GM12864 (cell line): Measurements from ENCODE around the gene CCDC86.

Experiments used
- DNase-seq: peaks from one replicate; pipeline ENCODE4 v3.0.0-alpha.2; 2011; ENCODE audit warnings: low read depth
- H3K4me3 ChIP-seq: 2 replicates; pipeline ENCODE4 v1.5.1; 2011; ENCODE audit warnings: mild to moderate bottlenecking, low read depth, low read length, control low read depth
- TF ChIP-seq, protein P1 (sequence below): IDR thresholded peaks from 2 replicates; pipeline ENCODE4 v1.5.1; 2011; ENCODE audit warnings: low read depth, mild to moderate bottlenecking, moderate library complexity, low read length, control low read depth, inconsistent platforms; ENCODE audit errors: missing control alignments

CCDC86 gene

GRCh38 chr11:60840470-60841430 is 1.2 kb upstream of the CCDC86 start:
- DNase-seq = no peak
- TF ChIP-seq, protein P1, sequence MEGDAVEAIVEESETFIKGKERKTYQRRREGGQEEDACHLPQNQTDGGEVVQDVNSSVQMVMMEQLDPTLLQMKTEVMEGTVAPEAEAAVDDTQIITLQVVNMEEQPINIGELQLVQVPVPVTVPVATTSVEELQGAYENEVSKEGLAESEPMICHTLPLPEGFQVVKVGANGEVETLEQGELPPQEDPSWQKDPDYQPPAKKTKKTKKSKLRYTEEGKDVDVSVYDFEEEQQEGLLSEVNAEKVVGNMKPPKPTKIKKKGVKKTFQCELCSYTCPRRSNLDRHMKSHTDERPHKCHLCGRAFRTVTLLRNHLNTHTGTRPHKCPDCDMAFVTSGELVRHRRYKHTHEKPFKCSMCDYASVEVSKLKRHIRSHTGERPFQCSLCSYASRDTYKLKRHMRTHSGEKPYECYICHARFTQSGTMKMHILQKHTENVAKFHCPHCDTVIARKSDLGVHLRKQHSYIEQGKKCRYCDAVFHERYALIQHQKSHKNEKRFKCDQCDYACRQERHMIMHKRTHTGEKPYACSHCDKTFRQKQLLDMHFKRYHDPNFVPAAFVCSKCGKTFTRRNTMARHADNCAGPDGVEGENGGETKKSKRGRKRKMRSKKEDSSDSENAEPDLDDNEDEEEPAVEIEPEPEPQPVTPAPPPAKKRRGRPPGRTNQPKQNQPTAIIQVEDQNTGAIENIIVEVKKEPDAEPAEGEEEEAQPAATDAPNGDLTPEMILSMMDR = no peak
- no peak overlapping the region for H3K4me3 ChIP-seq

GRCh38 chr11:60842668-60843600 is 1.0 kb downstream of the CCDC86 start:
- no peak for DNase-seq
- TF ChIP-seq, protein P1 = no peak

GRCh38 chr11:60844045-60844869 is 2.3 kb downstream of the CCDC86 start:
- H3K4me3 ChIP-seq = peak overlapping the region; percentile 97
- no peak for DNase-seq
- TF ChIP-seq, protein P1 = no peak

More at GRCh38 chr11:60842668-60843600, 1.0 kb downstream of the CCDC86 start:
- peak overlapping the region; percentile 97 for H3K4me3 ChIP-seq

GRCh38 chr11:60844870-60845221 is 2.9 kb downstream of the CCDC86 start:
- H3K4me3 ChIP-seq = peak overlapping the region; percentile 97; the same call in 1 of the 2 replicates
- no peak for DNase-seq
- TF ChIP-seq, protein P1 = no peak

DNA sequence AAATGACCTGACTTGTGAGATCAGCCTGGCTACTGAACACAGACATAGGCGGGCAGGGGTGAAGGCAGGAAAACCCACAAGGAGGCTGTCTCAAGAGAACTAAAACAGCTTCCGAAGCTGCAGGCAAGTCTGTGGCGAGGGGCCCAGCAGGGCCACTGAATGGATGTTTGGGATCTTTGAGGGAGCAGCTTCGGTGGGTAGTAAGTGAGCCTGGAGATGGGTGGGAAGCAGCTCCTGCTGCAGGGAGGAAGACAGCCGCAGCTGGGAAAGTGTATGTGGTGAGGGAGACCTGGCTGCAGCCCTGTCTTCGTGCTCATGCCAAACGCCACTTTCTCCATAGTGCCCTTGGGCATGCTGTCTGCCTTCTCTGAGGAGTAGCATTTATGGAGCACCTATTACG is 3.4 kb downstream of the CCDC86 start:
- no peak for DNase-seq
- TF ChIP-seq, protein P1 = no peak
- peak overlapping the region; percentile 97 for H3K4me3 ChIP-seq

GRCh38 chr11:60847281-60847680 is 5.4 kb downstream of the CCDC86 start:
- H3K4me3 ChIP-seq = no peak overlapping the region
- no peak for DNase-seq
- TF ChIP-seq, protein P1 = no peak
